Kidney (tissue), 14 donors: ENCODE results near the gene ACP7. TPM values are rescaled to one million over a fixed set of nuclear protein-coding genes. Genes with fewer than 3 reads are reported as not detected.
"Not testable (repeated sequence)": the region's sequence is repeated elsewhere in the genome, so short reads cannot be mapped to it uniquely, and the experiment has no call there.

ENCODE experiments used
- DNase-seq, 5 donors: peaks; one replicate each; pipeline ENCODE4 v3.0.0-alpha.2; 2013 to 2020
- FAIRE-seq: peaks from 2 replicates; lab custom pipeline; 2012; peaks lifted over from hg19 to GRCh38; lab: Jason Lieb, UNC
- H3K27ac ChIP-seq, 2 donors: one replicate each; pipeline ENCODE4 v1.7.0; 2013; ENCODE audit warnings: low read depth in 2 of 2, low read length in 2 of 2, inconsistent platforms in 1 of 2
- H3K27me3 ChIP-seq: one replicate; pipeline ENCODE4 v1.7.1; 2013; ENCODE audit warnings: low read length, inconsistent platforms; ENCODE audit not compliant: control insufficient read depth, insufficient read depth
- H3K36me3 ChIP-seq, 3 donors: one replicate each; pipeline versions ENCODE4 v1.7.0 to v1.7.1; 2013; ENCODE audit warnings: low read length in 3 of 3, control low read depth in 1 of 3, inconsistent platforms in 1 of 3; ENCODE audit not compliant: insufficient read depth in 3 of 3, control insufficient read depth in 2 of 3
- H3K4me1 ChIP-seq, 3 donors: one replicate each; pipeline versions ENCODE4 v1.7.0 to v1.7.1; 2013; ENCODE audit warnings: low read length in 3 of 3, inconsistent platforms in 1 of 3, low read depth in 1 of 3; ENCODE audit not compliant: control insufficient read depth in 2 of 3, insufficient read depth in 2 of 3
- H3K4me3 ChIP-seq, 3 donors: one replicate each; pipeline versions ENCODE4 v1.7.0 to v1.8.1; 2013; ENCODE audit warnings: low read length in 3 of 3, control low read depth in 1 of 3, inconsistent platforms in 1 of 3
- H3K9ac ChIP-seq, 3 donors: one replicate each; pipeline versions ENCODE4 v1.7.0 to v1.7.1; 2013; ENCODE audit warnings: low read length in 3 of 3, control low read depth in 1 of 3, inconsistent platforms in 1 of 3
- H3K9me3 ChIP-seq, 3 donors: one replicate each; pipeline versions ENCODE4 v1.7.0 to v1.7.1; 2013; ENCODE audit warnings: low read length in 3 of 3, control low read depth in 1 of 3, inconsistent platforms in 1 of 3; ENCODE audit not compliant: control insufficient read depth in 2 of 3, insufficient read depth in 1 of 3
- intact Hi-C: fragments of 100-400 bp; cut with DNase I; formaldehyde crosslinking; loops from one replicate; pipeline ENCODE4 v1.11.1; 2022
- polyA plus RNA-seq: library from polyadenylated mRNA; stranded (reverse); fragments of 350-450 nt; fragmentation: Illumina TruSeq; extraction: RNeasy Lipid Tissue Mini Kit (QIAGEN cat#74804); gene quantifications from one replicate; pipeline ENCODE4 v1.2.3, GENCODE V29; 2014; ENCODE audit warnings: low read depth, low replicate concordance; ENCODE audit not compliant: insufficient read depth
- total RNA-seq: library from RNA; stranded (reverse); fragmentation: NEBNext Ultra II Directional; extraction: Animal tissue kit (Norgen Biotek cat#: 25700); gene quantifications from one replicate; pipeline ENCODE4 v1.2.1, GENCODE V29; 2021
- TF ChIP-seq, protein P1 (sequence below): IDR thresholded peaks from 3 replicates; pipeline ENCODE4 v1.5.1; 2012; ENCODE audit warnings: mild to moderate bottlenecking, moderate library complexity, borderline replicate concordance; ENCODE audit not compliant: insufficient read depth; ENCODE audit errors: extremely low read depth
- donor health status: control.
- donor health status: control.
- donor health status: control.
- donor health status: control.
- donor health status: control.
- donor health status: DM: yes; HTN: yes; CAD: no.
- donor health status: Normal renal cell carcinoma (clear cell type).

The ACP7 gene
- total and polyA plus RNA-seq, 2 donors from 2014 or later = 0.13 TPM; not detected in 1

DNA sequence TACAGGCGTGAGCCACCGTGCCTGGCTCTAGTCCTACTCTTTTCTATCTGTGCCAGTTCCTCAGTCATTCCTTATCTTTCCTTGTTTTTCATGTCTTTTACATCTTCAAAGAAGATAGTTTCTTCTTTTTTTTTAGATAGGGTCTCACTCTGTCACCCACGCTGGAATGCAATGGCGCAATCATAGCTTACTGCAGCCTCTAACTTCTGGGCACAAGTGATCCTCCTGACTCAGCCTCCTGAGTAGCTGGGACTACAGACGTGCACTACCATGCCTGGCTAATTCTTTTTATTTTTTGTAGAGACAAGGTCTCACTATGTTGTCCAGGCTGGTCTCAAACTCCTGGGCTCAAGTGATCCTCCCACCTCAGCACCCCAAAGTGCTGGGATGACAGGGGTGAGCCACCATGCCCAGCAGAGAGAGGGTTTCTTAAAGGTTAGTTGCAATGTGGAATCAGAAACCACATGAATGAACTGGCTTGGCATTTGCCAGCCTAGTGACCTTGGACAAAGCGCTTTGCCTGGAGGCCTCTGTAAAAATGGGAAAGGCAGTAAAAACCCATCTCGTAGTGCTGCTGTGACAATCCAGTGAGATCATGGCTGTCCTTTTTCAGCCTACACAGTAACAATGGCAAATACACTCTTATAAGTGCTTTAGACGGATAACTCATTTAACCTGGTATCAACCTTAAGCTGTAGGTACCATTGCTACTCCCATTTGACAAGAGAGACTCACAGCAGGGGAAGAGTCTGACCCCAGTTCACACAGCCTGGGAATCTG lies 3.9 kb downstream of the ACP7 start:
- no peak overlapping the region for H3K27ac ChIP-seq
- DNase-seq (no peak), FAIRE-seq (no peak)
- TF ChIP-seq, protein P1, sequence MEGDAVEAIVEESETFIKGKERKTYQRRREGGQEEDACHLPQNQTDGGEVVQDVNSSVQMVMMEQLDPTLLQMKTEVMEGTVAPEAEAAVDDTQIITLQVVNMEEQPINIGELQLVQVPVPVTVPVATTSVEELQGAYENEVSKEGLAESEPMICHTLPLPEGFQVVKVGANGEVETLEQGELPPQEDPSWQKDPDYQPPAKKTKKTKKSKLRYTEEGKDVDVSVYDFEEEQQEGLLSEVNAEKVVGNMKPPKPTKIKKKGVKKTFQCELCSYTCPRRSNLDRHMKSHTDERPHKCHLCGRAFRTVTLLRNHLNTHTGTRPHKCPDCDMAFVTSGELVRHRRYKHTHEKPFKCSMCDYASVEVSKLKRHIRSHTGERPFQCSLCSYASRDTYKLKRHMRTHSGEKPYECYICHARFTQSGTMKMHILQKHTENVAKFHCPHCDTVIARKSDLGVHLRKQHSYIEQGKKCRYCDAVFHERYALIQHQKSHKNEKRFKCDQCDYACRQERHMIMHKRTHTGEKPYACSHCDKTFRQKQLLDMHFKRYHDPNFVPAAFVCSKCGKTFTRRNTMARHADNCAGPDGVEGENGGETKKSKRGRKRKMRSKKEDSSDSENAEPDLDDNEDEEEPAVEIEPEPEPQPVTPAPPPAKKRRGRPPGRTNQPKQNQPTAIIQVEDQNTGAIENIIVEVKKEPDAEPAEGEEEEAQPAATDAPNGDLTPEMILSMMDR = no peak
- H3K27me3 ChIP-seq = peaks cover 8% of the 10 kb centered on the region
- H3K9ac ChIP-seq = no peak overlapping the region
- no peaks in the 10 kb centered on the region for H3K9me3 ChIP-seq
- intact Hi-C loops = no loop called here
- no peaks in the 10 kb centered on the region for H3K4me1 ChIP-seq
- H3K4me3 ChIP-seq = no peak overlapping the region
- no peaks in the 10 kb centered on the region for H3K36me3 ChIP-seq

DNA sequence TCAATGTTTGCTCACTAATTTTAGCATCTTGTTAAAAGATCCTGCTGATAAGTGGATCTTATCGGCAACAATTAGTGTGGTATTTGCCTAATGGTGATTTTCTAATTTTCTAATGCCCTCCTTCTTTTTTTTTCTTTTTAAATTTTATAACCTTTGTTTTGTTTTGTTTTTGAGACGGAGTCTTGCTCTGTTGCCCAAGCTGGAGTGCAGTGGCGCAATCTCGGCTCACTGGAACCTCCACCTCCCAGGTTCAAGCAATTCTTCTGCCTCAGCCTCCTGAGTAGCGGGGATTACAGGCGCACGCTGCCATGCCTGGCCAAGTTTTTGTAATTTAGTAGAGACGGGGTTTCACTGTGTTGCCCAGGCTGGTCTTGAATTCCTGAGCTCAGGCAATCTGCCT lies 5.8 kb downstream of the ACP7 start:
- FAIRE-seq, intact Hi-C loops, H3K4me1 ChIP-seq, H3K9me3 ChIP-seq, H3K27me3 ChIP-seq, H3K4me3 ChIP-seq, DNase-seq, H3K9ac ChIP-seq, H3K36me3 ChIP-seq, H3K27ac ChIP-seq: not testable (repeated sequence)

DNA sequence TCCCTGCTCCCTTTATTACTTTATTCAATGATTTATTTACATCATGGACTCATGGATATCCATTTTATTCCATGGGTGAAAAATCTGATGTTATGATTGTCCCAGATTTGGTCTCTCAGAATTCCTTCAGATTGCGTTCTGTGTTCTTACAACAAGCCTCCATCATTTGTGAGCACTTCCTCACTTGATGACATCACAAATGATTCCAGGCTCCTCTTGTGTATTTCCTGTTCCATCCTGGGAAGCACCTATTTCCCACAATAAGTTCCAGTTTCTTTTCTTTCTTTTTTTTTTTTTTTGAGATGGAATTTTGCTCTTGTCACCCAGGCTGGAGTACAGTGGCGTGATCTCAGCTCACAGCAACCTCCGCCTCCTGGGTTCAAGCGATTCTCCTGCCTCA lies 6.7 kb downstream of the ACP7 start:
- H3K27me3 ChIP-seq = no peaks in the 10 kb centered on the region
- no peaks in the 10 kb centered on the region for H3K9me3 ChIP-seq
- FAIRE-seq = no peak

DNA sequence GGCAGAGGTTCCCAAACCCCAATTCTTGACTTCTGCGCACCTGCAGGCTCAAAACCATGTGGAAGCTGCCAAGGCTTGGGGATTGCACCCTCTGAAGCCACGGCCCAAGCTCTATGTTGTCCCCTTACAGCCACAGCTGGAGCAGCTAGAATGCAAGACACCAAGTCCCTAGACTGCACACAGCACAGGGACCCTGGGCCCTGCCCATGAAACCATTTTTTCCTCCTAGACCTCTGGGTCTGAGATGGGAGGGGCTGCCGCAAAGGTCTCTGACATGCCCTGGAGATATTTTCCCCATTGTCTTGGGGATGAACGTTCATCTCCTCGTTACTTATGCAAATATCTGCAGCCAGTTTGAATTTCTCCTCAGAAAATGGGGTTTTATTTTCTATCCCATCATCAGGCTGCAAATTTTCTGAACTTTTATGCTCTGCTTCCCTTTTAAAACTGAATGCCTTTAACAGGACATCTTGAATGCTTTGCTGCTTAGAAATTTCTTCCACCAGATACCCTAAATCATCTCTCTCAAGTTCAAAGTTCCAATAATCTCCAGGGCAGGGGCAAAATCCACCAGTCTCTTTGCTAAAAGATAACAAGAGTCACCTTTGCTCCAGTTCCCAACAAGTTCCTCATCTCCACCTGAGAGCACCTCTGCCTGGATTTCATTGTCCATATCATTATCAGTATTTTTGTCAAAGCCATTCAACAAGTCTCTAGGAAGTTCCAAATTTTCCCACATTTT lies 11.8 kb downstream of the ACP7 start:
- H3K4me1 ChIP-seq, H3K27me3 ChIP-seq, DNase-seq, H3K9me3 ChIP-seq, H3K9ac ChIP-seq, intact Hi-C loops, H3K4me3 ChIP-seq, H3K27ac ChIP-seq, H3K36me3 ChIP-seq, FAIRE-seq: not testable (repeated sequence)

More for the DNA sequence above, 6.7 kb downstream of the ACP7 start:
- TF ChIP-seq, protein P1 = no peak
- no peaks in the 10 kb centered on the region for H3K4me1 ChIP-seq
- intact Hi-C loops = no loop called here
- H3K9ac ChIP-seq = no peak overlapping the region
- no peak overlapping the region for H3K27ac ChIP-seq
- no peak for DNase-seq
- no peak overlapping the region for H3K4me3 ChIP-seq
- no peaks in the 10 kb centered on the region for H3K36me3 ChIP-seq
